ENCODE results near the gene MIB1.
A peak's percentile ranks its signal among the peaks of the same experiment; 100 is the strongest.

Gene MIB1

DNA sequence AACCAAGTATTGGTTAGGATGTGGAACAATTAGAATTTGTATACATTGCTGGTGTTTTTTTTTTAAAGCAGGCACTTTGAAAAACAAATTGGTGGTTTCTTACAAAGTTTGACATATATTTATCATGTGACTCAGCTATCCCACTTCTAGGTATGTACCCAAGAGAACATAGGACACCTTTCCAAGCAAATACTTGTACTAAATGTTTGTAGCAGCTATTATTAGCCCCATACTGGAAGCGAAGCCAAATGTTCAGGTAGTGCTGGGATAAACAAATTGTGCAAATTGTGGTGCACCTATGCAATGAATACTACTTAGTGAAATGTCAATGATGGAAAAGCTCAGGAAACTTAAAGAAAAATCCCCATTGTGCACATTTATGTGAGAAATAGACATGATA is 101.0 kb downstream of the MIB1 start:
- H3K36me3 Mint-ChIP-seq (ENCODE audit: low read depth), result peaks cover 66% of the 10 kb centered on the region

DNA sequence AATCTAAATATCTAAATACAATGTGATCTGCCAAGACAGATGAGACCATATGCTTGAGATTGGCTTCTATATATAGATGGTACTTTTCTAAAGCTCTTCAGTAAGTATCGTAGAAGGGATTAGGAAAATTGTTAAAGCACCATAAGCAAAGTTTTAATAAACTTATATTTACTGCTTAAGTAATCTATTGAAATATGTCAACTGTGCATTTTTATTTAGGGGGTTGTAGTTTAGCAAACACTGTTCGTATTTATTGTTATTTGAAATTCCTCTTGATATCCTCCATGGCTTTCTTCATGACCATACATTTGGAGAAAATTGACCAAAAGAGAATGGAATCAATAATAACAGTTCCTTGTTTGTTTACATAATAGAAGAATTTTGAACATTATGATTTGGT is 102.7 kb downstream of the MIB1 start:
- Mint-ChIP-seq H3K27me3 (ENCODE audit: low read depth, poor library complexity) (peaks cover 4% of the 10 kb centered on the region), H3K4me3 (no peak overlapping the region), H3K4me1 (no peaks in the 10 kb centered on the region), H3K9me3 (no peaks in the 10 kb centered on the region), H3K27ac (no peak overlapping the region), H3K36me3 (ENCODE audit: low read depth) (peaks cover 74% of the 10 kb centered on the region)
- TF ChIP-seq, protein P1, sequence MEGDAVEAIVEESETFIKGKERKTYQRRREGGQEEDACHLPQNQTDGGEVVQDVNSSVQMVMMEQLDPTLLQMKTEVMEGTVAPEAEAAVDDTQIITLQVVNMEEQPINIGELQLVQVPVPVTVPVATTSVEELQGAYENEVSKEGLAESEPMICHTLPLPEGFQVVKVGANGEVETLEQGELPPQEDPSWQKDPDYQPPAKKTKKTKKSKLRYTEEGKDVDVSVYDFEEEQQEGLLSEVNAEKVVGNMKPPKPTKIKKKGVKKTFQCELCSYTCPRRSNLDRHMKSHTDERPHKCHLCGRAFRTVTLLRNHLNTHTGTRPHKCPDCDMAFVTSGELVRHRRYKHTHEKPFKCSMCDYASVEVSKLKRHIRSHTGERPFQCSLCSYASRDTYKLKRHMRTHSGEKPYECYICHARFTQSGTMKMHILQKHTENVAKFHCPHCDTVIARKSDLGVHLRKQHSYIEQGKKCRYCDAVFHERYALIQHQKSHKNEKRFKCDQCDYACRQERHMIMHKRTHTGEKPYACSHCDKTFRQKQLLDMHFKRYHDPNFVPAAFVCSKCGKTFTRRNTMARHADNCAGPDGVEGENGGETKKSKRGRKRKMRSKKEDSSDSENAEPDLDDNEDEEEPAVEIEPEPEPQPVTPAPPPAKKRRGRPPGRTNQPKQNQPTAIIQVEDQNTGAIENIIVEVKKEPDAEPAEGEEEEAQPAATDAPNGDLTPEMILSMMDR (IDR thresholded peaks at IDR 0.05), result no peak
- DNase-seq, result no peak

More for the DNA sequence above, 101.0 kb downstream of the MIB1 start:
- Mint-ChIP-seq H3K27ac (peak overlapping the region; percentile 29), H3K9me3 (no peaks in the 10 kb centered on the region), H3K27me3 (ENCODE audit: low read depth, poor library complexity) (peaks cover 4% of the 10 kb centered on the region), H3K4me1 (no peaks in the 10 kb centered on the region), H3K4me3 (no peak overlapping the region)
- no peak for DNase-seq
- TF ChIP-seq, protein P1 (IDR thresholded peaks at IDR 0.05), result no peak

DNA sequence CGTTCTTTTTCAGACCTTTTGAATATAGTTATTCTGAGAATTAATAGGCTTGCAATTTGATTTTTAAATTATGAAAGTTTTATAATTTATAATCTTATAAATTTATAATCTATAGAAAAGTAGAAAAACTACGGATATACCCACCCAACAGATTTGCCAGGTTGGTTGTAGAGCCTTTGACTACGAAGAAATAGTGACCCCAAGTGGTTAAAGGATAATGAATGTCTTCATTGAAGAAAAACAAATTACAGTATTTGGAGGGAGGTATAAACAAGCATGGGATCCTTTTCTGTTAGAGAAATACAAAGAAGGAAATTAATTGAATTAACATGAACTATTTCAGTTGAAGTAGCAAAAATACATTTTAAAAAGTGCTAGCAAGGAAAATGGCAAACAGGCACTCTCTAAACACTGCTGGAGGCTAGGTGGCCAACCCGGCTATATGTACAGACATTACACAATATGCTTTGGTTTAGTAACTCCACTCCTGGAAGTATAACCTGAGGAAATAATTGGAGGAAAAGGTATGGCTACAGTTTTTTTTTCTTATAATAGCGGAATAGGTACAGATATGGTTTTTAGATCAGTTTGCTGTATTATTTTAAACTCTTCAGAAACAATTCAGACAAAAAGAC is 110.9 kb downstream of the MIB1 start:
- DNase-seq, result no peak
- Mint-ChIP-seq H3K27ac (no peak overlapping the region), H3K27me3 (ENCODE audit: low read depth, poor library complexity) (no peaks in the 10 kb centered on the region), H3K4me3 (no peak overlapping the region), H3K36me3 (ENCODE audit: low read depth) (peaks cover 41% of the 10 kb centered on the region), H3K9me3 (no peaks in the 10 kb centered on the region), H3K4me1 (no peaks in the 10 kb centered on the region)
- TF ChIP-seq, protein P1 (IDR thresholded peaks at IDR 0.05), result no peak

DNA sequence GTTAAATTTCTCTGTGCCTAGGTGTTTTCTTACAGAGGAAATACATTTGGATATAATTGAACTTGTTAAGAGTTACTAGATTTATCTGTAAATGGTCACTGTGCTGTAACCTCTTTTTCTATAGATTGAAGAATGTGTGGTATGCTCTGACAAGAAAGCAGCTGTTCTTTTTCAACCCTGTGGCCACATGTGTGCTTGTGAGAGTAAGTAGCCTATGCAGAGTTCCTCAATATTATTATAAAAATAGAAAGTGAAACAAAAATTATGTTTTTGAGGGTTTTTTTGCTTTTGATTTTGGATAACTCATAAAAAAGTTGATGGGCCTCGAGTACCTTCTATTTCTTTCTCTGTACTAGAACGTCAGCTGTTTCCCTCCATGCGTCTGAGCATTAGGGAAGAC is 112.4 kb downstream of the MIB1 start:
- Mint-ChIP-seq H3K27ac (no peak overlapping the region), H3K27me3 (ENCODE audit: low read depth, poor library complexity) (no peaks in the 10 kb centered on the region)
- DNase-seq, result no peak

DNA sequence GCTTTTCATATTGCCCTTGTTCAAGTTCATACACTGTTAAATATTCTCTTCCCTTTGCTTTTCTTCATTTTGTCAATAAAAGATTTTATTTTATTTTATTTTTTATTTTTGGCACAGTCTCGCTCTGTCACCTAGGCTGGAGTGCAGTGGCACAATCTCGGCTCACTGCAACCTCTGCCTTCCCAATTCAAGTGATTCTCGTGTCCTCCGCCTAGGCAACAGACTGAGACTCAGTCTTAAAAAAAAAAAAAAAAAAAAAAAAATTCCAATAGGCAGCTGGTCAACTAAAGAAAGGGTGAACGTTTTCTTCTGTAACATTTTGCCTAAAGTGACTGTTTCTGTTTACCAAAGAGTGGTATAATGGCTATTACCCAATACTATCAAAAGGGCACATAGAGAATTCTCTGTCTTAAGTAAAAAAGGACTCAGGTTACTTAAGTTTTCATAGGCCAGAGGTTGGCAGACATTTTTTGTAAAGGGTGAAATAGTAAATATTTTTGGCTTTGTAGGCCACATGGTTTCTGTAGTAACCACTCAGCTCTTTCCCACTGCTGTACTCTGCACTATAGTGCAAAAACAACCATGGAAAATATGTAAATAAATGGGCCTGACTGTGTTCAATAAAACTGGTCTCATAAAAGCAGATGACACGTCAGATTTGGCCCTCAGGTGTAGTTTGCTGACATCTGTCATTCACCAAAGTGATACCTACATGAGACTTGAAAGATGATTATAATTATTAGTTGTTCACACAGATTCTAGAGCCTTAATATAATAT is 113.4 kb downstream of the MIB1 start:
- Mint-ChIP-seq H3K27ac (no peak overlapping the region), H3K36me3 (ENCODE audit: low read depth) (peaks cover 41% of the 10 kb centered on the region), H3K27me3 (ENCODE audit: low read depth, poor library complexity) (no peaks in the 10 kb centered on the region), H3K4me3 (no peak overlapping the region), H3K9me3 (no peaks in the 10 kb centered on the region), H3K4me1 (no peaks in the 10 kb centered on the region)
- TF ChIP-seq, protein P1 (IDR thresholded peaks at IDR 0.05), result no peak
- DNase-seq, result no peak

More for the DNA sequence above, 112.4 kb downstream of the MIB1 start:
- TF ChIP-seq, protein P1 (IDR thresholded peaks at IDR 0.05), result no peak
- Mint-ChIP-seq H3K4me3 (no peak overlapping the region), H3K4me1 (no peaks in the 10 kb centered on the region), H3K9me3 (no peaks in the 10 kb centered on the region), H3K36me3 (ENCODE audit: low read depth) (peaks cover 41% of the 10 kb centered on the region)
